ENCODE data around the gene NKAIN1.
"Not testable (repeated sequence)": the region's sequence is repeated elsewhere in the genome, so short reads cannot be mapped to it uniquely, and the experiment has no call there.

NKAIN1 gene

GRCh38 chr1:31231802-31232201 lies 7.9 kb downstream of the NKAIN1 start:
- no peak for DNase-seq

- no peak for DNase-seq
These were observed 9.3 kb downstream of the NKAIN1 start for GRCh38 chr1:31230378-31230777.

DNA sequence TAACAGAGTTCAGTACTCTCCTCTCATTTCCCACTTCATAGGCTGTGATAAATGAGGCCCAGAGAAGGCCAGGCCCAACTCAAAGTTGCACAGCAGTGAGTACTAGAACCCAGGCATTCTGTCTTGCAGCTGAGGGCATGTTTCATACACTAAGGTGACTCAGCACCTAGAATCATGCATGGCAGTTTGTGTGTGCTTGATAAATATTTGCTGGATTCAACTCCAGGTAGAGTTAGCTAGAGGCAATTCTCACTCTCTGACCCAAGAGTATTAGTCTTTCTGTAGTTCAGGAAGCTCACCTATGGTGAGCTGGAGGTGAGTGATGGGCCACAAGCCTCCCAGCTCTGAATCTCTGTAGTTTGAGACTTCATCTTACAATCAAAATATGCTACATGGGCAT lies 10.7 kb downstream of the NKAIN1 start:
- DNase-seq: no peak

DNA sequence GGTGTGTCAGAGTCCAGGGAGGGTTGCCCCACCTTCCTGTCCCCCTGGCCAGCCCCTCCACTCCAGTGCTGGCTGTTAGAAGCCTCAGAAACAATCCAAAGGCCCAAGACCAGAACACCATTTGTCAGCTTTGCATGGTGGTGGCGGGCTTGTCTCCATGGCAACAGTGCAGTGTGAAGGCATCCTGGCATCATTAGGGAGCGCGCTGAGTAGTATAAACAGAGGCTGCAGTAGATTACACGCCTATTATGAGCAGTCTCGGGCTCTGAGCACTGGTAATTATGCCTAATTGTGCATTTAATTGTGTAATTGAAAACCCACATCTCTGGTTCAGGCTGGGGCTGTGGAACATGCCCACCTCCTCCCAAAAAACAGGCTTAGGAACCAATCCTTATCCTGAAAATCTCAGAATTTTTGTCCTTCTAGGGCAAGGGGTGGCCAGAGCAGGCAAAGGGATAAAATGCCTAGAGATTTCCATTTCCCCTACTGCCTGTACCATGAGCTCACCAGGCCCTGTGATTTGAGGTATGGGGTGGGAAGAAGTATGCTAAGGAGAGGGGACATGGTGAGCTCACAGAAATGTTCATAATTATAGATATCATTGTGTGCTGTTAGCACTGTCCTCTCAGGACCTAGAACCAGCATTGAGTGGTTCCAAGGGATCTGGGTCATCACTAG lies 11.7 kb downstream of the NKAIN1 start:
- peak; percentile 24 for DNase-seq

DNA sequence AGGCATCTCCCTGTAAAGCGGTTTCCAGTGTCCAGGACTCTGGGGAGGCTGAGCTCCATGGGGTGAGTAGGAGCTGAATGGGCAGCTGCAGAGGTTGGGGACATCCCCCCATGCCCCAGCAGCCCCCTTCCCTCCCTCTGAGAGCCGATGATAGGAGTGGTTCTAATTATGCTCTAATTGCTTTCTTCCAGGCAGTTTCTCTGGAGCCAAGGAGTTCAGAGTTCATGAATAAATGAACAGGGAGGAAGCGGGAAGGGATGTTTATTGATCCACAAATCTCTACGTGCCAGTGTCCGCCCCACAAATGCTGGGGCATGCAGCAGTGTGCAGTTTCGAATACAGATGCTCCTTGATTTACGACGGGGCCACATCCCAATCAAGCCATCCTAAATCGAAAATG lies 15.6 kb downstream of the NKAIN1 start:
- no peak for DNase-seq

- DNase-seq: no peak
These were observed 17.5 kb downstream of the NKAIN1 start for GRCh38 chr1:31222176-31222575.

DNA sequence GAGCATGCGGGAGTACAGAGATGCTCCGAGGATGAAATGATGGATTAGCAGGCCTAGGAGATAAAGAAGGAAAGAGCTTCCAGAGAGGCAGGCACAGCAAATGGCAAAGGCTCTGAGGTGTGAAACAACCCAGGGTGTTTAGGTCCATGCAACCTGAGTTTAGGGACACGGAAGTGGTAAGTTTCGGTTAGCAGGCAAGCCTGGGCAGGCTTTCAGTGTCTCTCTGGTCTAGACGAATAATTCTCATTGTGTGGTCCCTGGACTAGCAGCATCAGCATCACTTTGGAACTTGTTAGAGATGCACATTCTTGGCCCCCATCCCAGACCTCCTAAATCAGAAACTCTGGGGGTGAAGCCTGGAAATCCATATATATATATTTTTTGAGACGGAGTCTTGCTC lies 18.6 kb downstream of the NKAIN1 start:
- no peak for DNase-seq

- DNase-seq: no peak
These were observed 20.2 kb downstream of the NKAIN1 start for GRCh38 chr1:31219489-31219888.

- no peak for DNase-seq
These were observed 21.0 kb downstream of the NKAIN1 start for GRCh38 chr1:31218705-31219104.

GRCh38 chr1:31216016-31216415 lies 23.7 kb downstream of the NKAIN1 start:
- DNase-seq: peak; percentile 28

DNA sequence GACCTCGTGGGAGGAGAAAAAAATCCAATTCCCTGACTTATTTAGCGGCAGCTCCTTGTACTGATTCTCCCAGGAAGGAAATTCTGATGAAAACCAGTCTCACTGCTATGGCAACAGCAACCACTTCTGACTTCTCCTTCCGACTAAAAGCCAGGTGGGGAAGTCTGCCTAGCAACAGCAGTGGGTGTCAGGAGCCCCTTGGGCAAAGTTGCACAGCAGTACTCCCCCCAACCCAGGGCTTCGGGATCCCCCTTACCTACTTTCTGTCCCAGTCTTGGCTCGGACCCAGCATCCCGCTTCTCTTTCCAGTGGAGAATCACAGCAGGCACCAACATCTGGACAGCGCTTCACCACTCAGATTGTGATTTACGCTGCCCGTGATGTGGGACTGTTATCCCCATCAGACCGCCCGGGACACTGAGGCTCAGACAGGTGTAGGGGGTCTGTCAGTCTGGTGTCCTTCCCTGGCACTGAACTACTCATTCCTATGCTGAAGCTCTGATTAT lies 24.6 kb downstream of the NKAIN1 start:
- DNase-seq: no peak

GRCh38 chr1:31214316-31215064 lies 25.2 kb downstream of the NKAIN1 start:
- DNase-seq: no peak

GRCh38 chr1:31208361-31208945 lies 31.2 kb downstream of the NKAIN1 start:
- DNase-seq: no peak

DNA sequence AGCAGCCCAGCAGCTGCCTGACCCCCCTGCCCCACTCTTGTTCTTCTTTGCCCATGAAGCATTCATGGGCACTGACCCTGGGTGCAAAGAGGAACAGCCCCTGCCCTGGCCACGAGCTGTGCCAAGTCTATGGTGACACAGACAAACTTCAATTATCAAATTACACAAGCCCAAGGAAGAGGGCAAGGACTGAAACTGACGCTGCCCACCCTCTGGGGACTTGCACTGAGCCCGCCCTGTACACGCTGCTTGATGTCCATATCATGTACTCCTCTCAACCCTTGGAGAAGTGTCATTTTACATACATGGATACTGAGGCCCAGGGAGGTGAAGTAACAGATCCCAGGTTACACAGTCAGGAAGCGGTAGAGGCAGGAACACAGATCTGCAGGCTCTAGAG lies 32.1 kb downstream of the NKAIN1 start:
- no peak for DNase-seq

- DNase-seq: no peak
These were observed 32.6 kb downstream of the NKAIN1 start for GRCh38 chr1:31207046-31207445.

- peak; percentile 68 for DNase-seq
These were observed 36.5 kb downstream of the NKAIN1 start for GRCh38 chr1:31203215-31203614.

DNA sequence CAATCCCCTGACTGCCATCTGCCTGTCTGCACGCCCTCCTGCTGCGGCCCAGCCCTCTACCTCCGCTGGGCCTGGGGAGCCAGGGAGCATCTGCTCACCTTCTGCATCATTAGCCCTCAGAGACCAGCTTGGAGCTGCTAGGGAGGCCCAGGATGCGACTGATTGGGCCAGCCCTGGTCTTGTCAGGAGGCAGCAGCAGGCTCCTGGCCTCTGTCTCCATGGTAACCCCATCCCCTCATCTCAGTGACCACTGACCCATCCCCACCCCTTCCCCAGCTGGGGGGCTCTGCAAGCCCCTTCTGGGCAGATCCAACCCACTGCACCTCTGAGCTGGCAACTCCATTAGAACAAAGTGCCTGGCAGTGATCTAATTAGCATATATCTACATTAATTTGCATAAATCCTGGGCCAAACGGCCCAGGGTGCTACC lies 37.7 kb downstream of the NKAIN1 start:
- DNase-seq: no peak

DNA sequence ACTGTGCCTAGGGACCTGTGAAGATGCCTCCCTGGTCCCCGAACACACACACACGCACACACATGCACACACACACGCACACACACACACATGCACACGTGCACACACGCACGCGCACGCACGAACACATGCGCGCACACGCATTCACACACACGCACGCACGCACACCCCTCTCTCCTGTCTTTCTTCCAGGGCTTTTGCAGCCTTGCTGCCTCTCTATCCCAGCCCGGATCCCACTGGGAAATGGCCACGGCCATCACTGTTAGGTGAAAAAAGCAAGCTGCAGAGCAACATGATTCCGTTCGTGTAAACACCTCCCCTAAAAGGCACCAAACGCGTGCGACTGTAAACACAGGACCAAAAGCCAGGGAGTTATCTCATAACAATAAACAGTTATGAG lies 39.7 kb downstream of the NKAIN1 start:
- no peak for DNase-seq

GRCh38 chr1:31199236-31199790 lies 40.4 kb downstream of the NKAIN1 start:
- DNase-seq: no peak

- no peak for DNase-seq
These were observed 41.1 kb downstream of the NKAIN1 start for GRCh38 chr1:31198600-31198999.

DNA sequence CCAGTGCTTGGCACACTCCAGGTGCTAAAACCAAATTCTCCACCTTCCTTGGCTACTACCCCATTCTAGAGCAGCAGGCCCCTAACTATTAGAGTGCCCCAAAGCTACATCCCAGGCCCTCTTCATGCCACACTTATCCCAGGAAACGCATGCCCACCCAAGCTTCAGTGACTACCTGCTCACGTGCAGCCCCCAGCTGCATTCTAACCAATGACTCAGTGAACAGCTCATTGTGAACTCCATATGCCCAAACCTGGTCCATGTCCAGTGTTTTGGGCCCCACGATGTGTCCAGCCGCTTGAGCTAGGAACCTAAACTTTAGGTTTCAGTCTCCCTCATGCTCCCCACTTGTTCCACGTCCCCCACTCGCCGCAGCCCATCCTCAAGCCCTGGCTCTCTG lies 41.5 kb downstream of the NKAIN1 start:
- DNase-seq: no peak

DNA sequence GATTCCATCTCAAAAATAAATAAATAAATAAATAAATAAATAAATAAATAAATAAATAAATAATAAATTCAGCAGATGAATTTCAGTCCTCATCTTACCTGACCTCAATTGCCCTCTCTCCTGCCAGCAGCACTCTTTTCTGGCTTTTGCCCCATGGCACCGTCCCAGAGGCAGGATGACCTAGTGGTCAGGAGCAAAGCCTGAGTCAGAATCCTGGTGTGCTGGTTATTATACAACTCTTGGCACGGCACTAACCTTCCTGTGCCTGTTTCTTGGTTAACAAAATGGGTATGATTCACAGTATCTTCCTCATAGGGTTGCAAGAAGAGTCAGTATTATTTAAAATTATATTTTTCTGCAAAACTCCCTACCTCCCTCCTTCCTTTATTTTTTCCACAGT lies 43.0 kb downstream of the NKAIN1 start:
- DNase-seq: no peak

DNA sequence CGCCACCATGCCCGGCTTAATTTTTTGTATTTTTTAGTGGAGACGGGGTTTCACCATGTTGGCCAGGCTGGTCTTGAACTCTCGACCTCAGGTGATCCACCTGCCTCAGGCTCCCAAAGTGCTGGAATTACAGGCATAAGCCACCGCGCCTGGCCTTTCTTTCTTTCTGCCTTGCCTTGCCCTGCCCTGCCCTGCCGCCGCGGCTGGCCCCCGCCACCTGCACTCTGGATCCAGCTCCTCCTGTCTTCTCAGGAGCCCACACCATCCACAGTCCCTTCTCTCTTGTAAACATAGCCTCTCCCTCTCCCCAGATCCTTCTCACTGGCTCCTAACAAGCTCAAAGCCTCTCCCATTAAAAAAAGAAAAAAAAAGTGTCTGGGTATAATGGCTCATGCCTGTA lies 44.4 kb downstream of the NKAIN1 start:
- DNase-seq: not testable (repeated sequence)

GRCh38 chr1:31193729-31194128 lies 46.0 kb downstream of the NKAIN1 start:
- no peak for DNase-seq
